IMR-90 (cell line): ENCODE measurements around the gene TTC7B. TPM values are rescaled to one million over a fixed set of nuclear protein-coding genes. Genes with fewer than 3 reads are reported as not detected.

ENCODE experiments used
- ATAC-seq: fragments of 200-7000 bp; cut with Tn5 transposase; 2 replicates; pipeline ENCODE4 v1.9.1; 2020; ENCODE audit warnings: low read depth, mild to moderate bottlenecking, moderate library complexity
- BruUV-seq: library from RNA; stranded (reverse); fragments of 400-500 nt; replicated peaks from 2 replicates; lab custom pipeline; 2021; lab: Mats Ljungman, UMichigan
- CTCF ChIA-PET: fragments of 300-600 bp; formaldehyde crosslinking; extraction: SDS; loops from one replicate; lab custom pipeline; 2021; ENCODE audit warnings: antibody characterized with exemption; lab: Yijun Ruan, JAX
- POLR2A ChIA-PET: fragments of 300-600 bp; sonication (Branson Sonifier 250); formaldehyde crosslinking; loops from one replicate; lab custom pipeline; 2022; ENCODE audit warnings: antibody characterized with exemption; ENCODE audit not compliant: unreplicated experiment; lab: Charles Lee
- DNase-seq: peaks from one replicate; pipeline ENCODE4 v3.0.0; 2013
- H2AFZ ChIP-seq: replicated peaks from 2 replicates; pipeline ENCODE3; 2013; ENCODE audit warnings: low read length, mild to moderate bottlenecking; ENCODE audit not compliant: poor library complexity
- H2AK5ac ChIP-seq: 2 replicates; pipeline ENCODE4 v1.6.1; 2013; ENCODE audit warnings: low read depth, low read length, inconsistent platforms
- H2AK9ac ChIP-seq: replicated peaks from 2 replicates; pipeline ENCODE3; 2013; ENCODE audit warnings: mild to moderate bottlenecking, low read depth, low read length, moderate library complexity; ENCODE audit not compliant: poor library complexity
- H2BK120ac ChIP-seq: 2 replicates; pipeline ENCODE4 v1.6.1; 2013; ENCODE audit warnings: low read depth, low read length, inconsistent platforms
- H2BK15ac ChIP-seq: 3 replicates; pipeline ENCODE4 v1.6.1; 2013; ENCODE audit warnings: low read depth, low read length, inconsistent platforms
- H2BK20ac ChIP-seq: 2 replicates; pipeline ENCODE4 v1.6.1; 2013; ENCODE audit warnings: low read depth, mild to moderate bottlenecking, inconsistent platforms, low read length, moderate library complexity
- H2BK5ac ChIP-seq: 2 replicates; pipeline ENCODE4 v1.6.1; 2013; ENCODE audit warnings: mild to moderate bottlenecking, low read depth, low read length, inconsistent platforms; ENCODE audit not compliant: poor library complexity, severe bottlenecking
- H3K14ac ChIP-seq: replicated peaks from 2 replicates; pipeline ENCODE4 v1.6.1; 2013; ENCODE audit warnings: low read depth, low read length, inconsistent platforms
- H3K18ac ChIP-seq: 2 replicates; pipeline ENCODE4 v1.6.1; 2013; ENCODE audit warnings: low read depth, low read length, control low read depth
- H3K23ac ChIP-seq: 2 replicates; pipeline ENCODE4 v1.6.1; 2013; ENCODE audit warnings: low read depth, low read length, inconsistent platforms
- H3K27ac ChIP-seq: 2 replicates; pipeline ENCODE4 v1.5.1; 2013; ENCODE audit warnings: mild to moderate bottlenecking, control low read depth, low read length; ENCODE audit not compliant: insufficient read depth
- H3K27me3 ChIP-seq: 2 replicates; pipeline ENCODE4 v1.6.1; 2013; ENCODE audit warnings: low read length; ENCODE audit not compliant: control insufficient read depth, insufficient read depth
- H3K36me3 ChIP-seq: 2 replicates; pipeline ENCODE4 v1.6.1; 2013; ENCODE audit warnings: low read length, mixed read lengths; ENCODE audit not compliant: control insufficient read depth, insufficient read depth
- H3K4ac ChIP-seq: 2 replicates; pipeline ENCODE4 v1.6.1; 2013; ENCODE audit warnings: low read depth, low read length, inconsistent platforms
- H3K4me1 ChIP-seq: 2 replicates; pipeline ENCODE4 v1.6.1; 2013; ENCODE audit warnings: low read length, mixed read lengths; ENCODE audit not compliant: control insufficient read depth, insufficient read depth
- H3K4me2 ChIP-seq: 2 replicates; pipeline ENCODE4 v1.6.1; 2013; ENCODE audit warnings: low read depth, mild to moderate bottlenecking, control low read depth, low read length, moderate library complexity
- H3K4me3 ChIP-seq: 2 replicates; pipeline ENCODE4 v1.5.1; 2013; ENCODE audit warnings: low read depth, mild to moderate bottlenecking, control low read depth, low read length, moderate library complexity; ENCODE audit not compliant: insufficient read depth
- H3K56ac ChIP-seq: 2 replicates; pipeline ENCODE4 v1.6.1; 2013; ENCODE audit warnings: low read length, inconsistent platforms; ENCODE audit not compliant: insufficient read depth; ENCODE audit errors: extremely low read depth
- H3K79me1 ChIP-seq, 2 experiments: 2 replicates each; pipeline ENCODE4 v1.6.1; 2013; ENCODE audit warnings: low read length in 2 of 2, inconsistent platforms in 1 of 2, low read depth in 1 of 2
- H3K9ac ChIP-seq: 2 replicates; pipeline ENCODE4 v1.6.1; 2013; ENCODE audit warnings: low read depth, low read length, control low read depth
- H3K9me1 ChIP-seq: 2 replicates; pipeline ENCODE4 v1.6.1; 2013; ENCODE audit warnings: low read length, inconsistent platforms; ENCODE audit not compliant: insufficient read depth
- H3K9me3 ChIP-seq: 2 replicates; pipeline ENCODE4 v1.6.1; 2013; ENCODE audit warnings: low read length; ENCODE audit not compliant: control insufficient read depth, insufficient read depth
- H4K20me1 ChIP-seq: 2 replicates; pipeline ENCODE4 v1.6.1; 2013; ENCODE audit warnings: low read length, inconsistent platforms; ENCODE audit not compliant: insufficient read depth
- H4K5ac ChIP-seq: 2 replicates; pipeline ENCODE4 v1.6.1; 2013; ENCODE audit warnings: mild to moderate bottlenecking, low read depth, low read length, control low read depth
- H4K8ac ChIP-seq, 2 experiments: 2 replicates each; pipeline ENCODE4 v1.6.1; 2013; ENCODE audit warnings: low read depth in 2 of 2, low read length in 2 of 2, control low read depth in 1 of 2, inconsistent platforms in 1 of 2
- H4K91ac ChIP-seq: 2 replicates; pipeline ENCODE4 v1.6.1; 2013; ENCODE audit warnings: low read depth, low read length, inconsistent platforms; ENCODE audit not compliant: insufficient read depth
- CEBPB ChIP-seq: IDR thresholded peaks from 2 replicates; pipeline ENCODE4 v1.6.1; 2012; ENCODE audit warnings: low read depth, low read length, improper control_type of control experiment
- CHD1 ChIP-seq: IDR thresholded peaks from 2 replicates; pipeline ENCODE4 v1.6.1; 2012; ENCODE audit warnings: low read depth, low read length, improper control_type of control experiment
- CTCF ChIP-seq: conservative IDR thresholded peaks from 2 replicates; pipeline ENCODE4 v1.5.1; 2012; ENCODE audit warnings: mild to moderate bottlenecking, low read depth, low read length, improper control_type of control experiment
- FOS ChIP-seq: fragments of 150-350 bp; IDR thresholded peaks from 2 replicates; pipeline ENCODE4 v1.6.1; 2016; ENCODE audit warnings: low read depth, low read length
- MAFK ChIP-seq: IDR thresholded peaks from 2 replicates; pipeline ENCODE4 v1.6.1; 2012; ENCODE audit warnings: low read depth, low read length, improper control_type of control experiment
- MXI1 ChIP-seq: IDR thresholded peaks from 2 replicates; pipeline ENCODE4 v1.6.1; 2012; ENCODE audit warnings: low read depth, mild to moderate bottlenecking, low read length, moderate library complexity, borderline replicate concordance
- NFE2L2 ChIP-seq: fragments of 150-350 bp; IDR thresholded peaks from 2 replicates; pipeline ENCODE4 v1.6.1; 2016; ENCODE audit warnings: low read depth, mild to moderate bottlenecking, low read length
- POLR2A ChIP-seq: IDR thresholded peaks from 2 replicates; pipeline ENCODE4 v1.6.1; 2012; ENCODE audit warnings: mild to moderate bottlenecking, low read depth, low read length
- RFX5 ChIP-seq: IDR thresholded peaks from 2 replicates; pipeline ENCODE4 v1.8.0; 2012; ENCODE audit warnings: low read depth, mild to moderate bottlenecking, low read length, moderate library complexity
- SMC3 ChIP-seq: fragments of 150-350 bp; IDR thresholded peaks from 2 replicates; pipeline ENCODE4 v1.6.1; 2016; ENCODE audit warnings: low read depth, mild to moderate bottlenecking, antibody characterized with exemption, low read length, moderate library complexity
- USF2 ChIP-seq: fragments of 150-350 bp; IDR thresholded peaks from 2 replicates; pipeline ENCODE4 v1.6.1; 2017; ENCODE audit warnings: mild to moderate bottlenecking, antibody characterized with exemption, low read length, low read depth
- WGBS, 2 experiments: methylation state at CpG; one replicate each; pipeline versions ENCODE4 v1.1.5 to v1.1.7; 2013; ENCODE audit warnings: missing lambda C conversion rate in 2 of 2; ENCODE audit not compliant: insufficient read length in 1 of 2; ENCODE audit errors: extremely low coverage in 2 of 2; 5-methylcytosine and 5-hydroxymethylcytosine counted together
- dilution Hi-C: fragments of 300-500 bp; cut with HindIII; formaldehyde crosslinking; loops from one replicate; pipeline ENCODE4 v1.14.3; 2018; ENCODE audit warnings: low sequenced_read_pairs; ENCODE audit not compliant: unreplicated experiment
- in situ Hi-C: fragments of 300-500 bp; cut with MboI; formaldehyde crosslinking; loops from 3 replicates; pipeline ENCODE4 v1.14.3; 2019; ENCODE audit warnings: low sequenced_read_pairs, inconsistent platforms, mixed read lengths
- intact Hi-C: fragments of 100-400 bp; cut with micrococcal nuclease; formaldehyde crosslinking; loops from 2 replicates; pipeline ENCODE4 v1.10.0; 2022
- polyA plus RNA-seq, 3 experiments: library from polyadenylated mRNA; depleted of rRNA; stranded (reverse); fragments of >200 nt; gene quantifications; 2 replicates each; pipeline ENCODE4 v1.2.3, GENCODE V29; 2012; ENCODE audit warnings: low replicate concordance in 1 of 3
- total RNA-seq: library from RNA; depleted of rRNA; stranded (reverse); fragments of >200 nt; gene quantifications from 2 replicates; pipeline ENCODE4 v1.2.3, GENCODE V29; 2012

Gene TTC7B
- total and polyA plus RNA-seq, 2 of the 4 experiments (the other 2 are of a cell fraction) = 18.1 to 35.3 TPM

GRCh38 chr14:90797919-90798318 is 18.3 kb downstream of the TTC7B start:
- Histone ChIP-seq H2BK20ac (no peak overlapping the region), H3K36me3 (no peaks in the 10 kb centered on the region), H3K56ac (no peak overlapping the region), H4K5ac (no peak overlapping the region), H3K23ac (no peak overlapping the region), H3K27me3 (no peaks in the 10 kb centered on the region), H3K4me3 (no peak overlapping the region), H2BK120ac (no peak overlapping the region), H2AFZ (no peak overlapping the region), H3K27ac (no peak overlapping the region), H2BK15ac (no peak overlapping the region), H3K4me2 (no peak overlapping the region), H4K20me1 (peaks cover 4% of the 10 kb centered on the region; the same call in 1 of the 2 replicates), H3K9me1 (peaks cover 25% of the 10 kb centered on the region; the same call in 1 of the 2 replicates), H2AK9ac (peak overlapping the region; percentile 4), H2BK5ac (no peak overlapping the region), H3K18ac (no peak overlapping the region), H4K91ac (no peak overlapping the region), H3K9me3 (no peaks in the 10 kb centered on the region), H3K14ac (no peak overlapping the region), H3K79me1 (peaks cover 5 to 50% of the 10 kb centered on the region in 2 experiments), H3K4ac (no peak overlapping the region), H3K4me1 (peaks cover 11% of the 10 kb centered on the region), H3K9ac (no peak overlapping the region), H2AK5ac (no peak overlapping the region; the same call in 1 of the 2 replicates), H4K8ac (no peak overlapping the region)
- BruUV-seq = no TSS peak
- dilution Hi-C loops (no loop called here), intact Hi-C loops (no loop called here), in situ Hi-C loops (no loop called here)
- TF ChIP-seq MXI1 (no peak), RFX5 (no peak), POLR2A (no peak), NFE2L2 (no peak), MAFK (no peak), USF2 (no peak), SMC3 (no peak), CHD1 (no peak), CTCF (no peak), CEBPB (no peak), FOS (no peak)
- POLR2A ChIA-PET = no interaction called here
- DNase-seq = no peak
- CTCF ChIA-PET = no interaction called here
- no peak for ATAC-seq
- 100% methylated on average over 2 of the region's 13 CpGs; no CpG with 5 or more reads in 1 of the 2 experiments for WGBS, 2 experiments
